Naive thymus-derived CD4-positive, alpha-beta T cell (primary cell): ENCODE results near the gene MYH11. TPM values are rescaled to one million over a fixed set of nuclear protein-coding genes. Genes with fewer than 3 reads are reported as not detected.

Experiments used
- ATAC-seq: fragments of 150-1000 bp; cut with Tn5 transposase; 2 replicates; pipeline ENCODE4 v1.10.0; 2021; ENCODE audit warnings: mild to moderate bottlenecking, moderate library complexity
- CTCF ChIA-PET: fragments of 350-600 bp; sonication (Branson Sonifier 250); formaldehyde crosslinking; loops from one replicate; lab custom pipeline; 2021; ENCODE audit warnings: antibody characterized with exemption; lab: Charles Lee
- POLR2A ChIA-PET: fragments of 350-600 bp; sonication (Branson Sonifier 250); formaldehyde crosslinking; loops from one replicate; lab custom pipeline; 2021; ENCODE audit warnings: antibody characterized with exemption, inconsistent platforms; lab: Charles Lee
- DNase-seq, 9 donors: peaks; one replicate each; pipeline versions ENCODE4 v3.0.0 to v3.0.0-alpha.2; 2020 to 2022; ENCODE audit warnings: mixed read lengths in 1 of 9
- H3K27ac ChIP-seq: one replicate; pipeline ENCODE4 v1.7.0; 2013; ENCODE audit warnings: mild to moderate bottlenecking, low read depth, low read length, moderate library complexity
- H3K27me3 ChIP-seq, 2 donors: one replicate each; pipeline ENCODE4 v1.7.0; 2013; ENCODE audit warnings: low read length in 2 of 2, mild to moderate bottlenecking in 2 of 2, moderate library complexity in 2 of 2; ENCODE audit not compliant: control insufficient read depth in 2 of 2, insufficient read depth in 2 of 2
- H3K36me3 ChIP-seq, 3 experiments: 1 replicate in 2 of 3; 2 replicates in 1 of 3; pipeline ENCODE4 v1.7.0; 2013; ENCODE audit warnings: low read length in 3 of 3, mild to moderate bottlenecking in 3 of 3, moderate library complexity in 1 of 3; ENCODE audit not compliant: insufficient read depth in 3 of 3, control insufficient read depth in 2 of 3
- H3K4me1 ChIP-seq, 2 donors: one replicate each; pipeline ENCODE4 v1.7.0; 2013; ENCODE audit warnings: low read length in 2 of 2, mild to moderate bottlenecking in 2 of 2, moderate library complexity in 1 of 2; ENCODE audit not compliant: control insufficient read depth in 2 of 2, insufficient read depth in 2 of 2
- H3K4me3 ChIP-seq: 2 replicates; pipeline ENCODE4 v1.7.0; 2013; ENCODE audit warnings: mild to moderate bottlenecking, low read length
- H3K9me3 ChIP-seq, 3 experiments: 1 replicate in 2 of 3; 2 replicates in 1 of 3; pipeline ENCODE4 v1.7.0; 2013; ENCODE audit warnings: low read length in 3 of 3; ENCODE audit not compliant: control insufficient read depth in 2 of 3
- H3K27ac Mint-ChIP-seq, 9 donors: one replicate each; pipeline ENCODE4 v1.8.0; 2020 to 2022; ENCODE audit warnings: mixed read lengths in 9 of 9, mild to moderate bottlenecking in 8 of 9, moderate library complexity in 5 of 9, inconsistent platforms in 2 of 9
- H3K27me3 Mint-ChIP-seq, 5 donors: one replicate each; pipeline ENCODE4 v1.8.0; 2021 to 2022; ENCODE audit warnings: mixed read lengths in 5 of 5, mild to moderate bottlenecking in 1 of 5
- H3K36me3 Mint-ChIP-seq, 5 donors: one replicate each; pipeline ENCODE4 v1.8.0; 2020 to 2022; ENCODE audit warnings: mixed read lengths in 5 of 5, mild to moderate bottlenecking in 3 of 5, inconsistent platforms in 1 of 5
- H3K4me1 Mint-ChIP-seq, 7 donors: one replicate each; pipeline ENCODE4 v1.8.0; 2020 to 2022; ENCODE audit warnings: mixed read lengths in 7 of 7, mild to moderate bottlenecking in 3 of 7, inconsistent platforms in 1 of 7
- H3K4me3 Mint-ChIP-seq, 10 donors: one replicate each; pipeline ENCODE4 v1.8.0; 2020 to 2022; ENCODE audit warnings: mild to moderate bottlenecking in 10 of 10, mixed read lengths in 10 of 10, moderate library complexity in 6 of 10, inconsistent platforms in 2 of 10
- H3K9me3 Mint-ChIP-seq, 11 donors: one replicate each; pipeline ENCODE4 v1.8.0; 2020 to 2022; ENCODE audit warnings: mixed read lengths in 11 of 11, mild to moderate bottlenecking in 4 of 11, inconsistent platforms in 1 of 11, moderate library complexity in 1 of 11
- intact Hi-C, 2 donors: fragments of 100-400 bp; cut with micrococcal nuclease; formaldehyde crosslinking; loops; one replicate each; pipeline ENCODE4 v1.15.1; 2023
- polyA plus RNA-seq, 2 donors: library from polyadenylated mRNA; unstranded; fragments of 300-500 nt; fragmentation: Illumina TruSeq; gene quantifications; one replicate each; pipeline ENCODE4 v1.2.3, GENCODE V29; 2021
- total RNA-seq, 6 experiments: library from RNA in 5 of 6; stranded (reverse) in 5 of 6; gene quantifications; 1 replicate in 5 of 6; 2 replicates in 1 of 6; pipeline ENCODE4 v1.2.3 and lab custom pipeline; 2021 to 2026

MYH11 gene
- total and polyA plus RNA-seq, 7 experiments from 2014 or later: 0.05 to 2.2 (median 0.39) TPM; not detected in 4

GRCh38 chr16:15779664-15780351 lies 77.0 kb downstream of the MYH11 start:
- H3K36me3 Mint-ChIP-seq: no peaks in the 10 kb centered on the region

GRCh38 chr16:15778999-15779614 lies 77.7 kb downstream of the MYH11 start:
- H3K4me1 ChIP-seq: no peaks in the 10 kb centered on the region
- POLR2A ChIA-PET: no interaction called here

More at GRCh38 chr16:15779664-15780351, 77.0 kb downstream of the MYH11 start:
- no peaks in the 10 kb centered on the region for H3K36me3 ChIP-seq
- intact Hi-C loops: no loop called here
- no peaks in the 10 kb centered on the region for H3K27me3 ChIP-seq
- CTCF ChIA-PET: no interaction called here
- ATAC-seq: no peak
- Mint-ChIP-seq H3K9me3 (no peaks in the 10 kb centered on the region), H3K4me3 (no peak overlapping the region), H3K4me1 (no peaks in the 10 kb centered on the region), H3K27me3 (peaks cover 0 to 10% (median 0%) of the 10 kb centered on the region in 5 donors), H3K27ac (no peak overlapping the region)
- H3K4me3 ChIP-seq: no peak overlapping the region
- POLR2A ChIA-PET: no interaction called here
- no peaks in the 10 kb centered on the region for H3K4me1 ChIP-seq
- H3K9me3 ChIP-seq: no peaks in the 10 kb centered on the region
- no peak for DNase-seq
- H3K27ac ChIP-seq: no peak overlapping the region

GRCh38 chr16:15778204-15778743 lies 78.6 kb downstream of the MYH11 start:
- no peaks in the 10 kb centered on the region for H3K4me1 Mint-ChIP-seq
- Histone ChIP-seq H3K9me3 (no peaks in the 10 kb centered on the region), H3K27me3 (no peaks in the 10 kb centered on the region), H3K4me1 (no peaks in the 10 kb centered on the region), H3K27ac (no peak overlapping the region), H3K4me3 (no peak overlapping the region), H3K36me3 (no peaks in the 10 kb centered on the region)
- ChIA-PET POLR2A (no interaction called here), CTCF (interaction anchor here (0.6 kb wide), 1 partner anchor 705 kb away, joined by 5 read pairs; no protein-coding TSS in a partner anchor)
- H3K4me3 Mint-ChIP-seq: no peak overlapping the region
- DNase-seq (no peak), ATAC-seq (no peak)
- H3K36me3 Mint-ChIP-seq: no peaks in the 10 kb centered on the region
- no peak overlapping the region for H3K27ac Mint-ChIP-seq
- no peaks in the 10 kb centered on the region for H3K9me3 Mint-ChIP-seq
- peaks cover 0 to 14% (median 0%) of the 10 kb centered on the region in 5 donors for H3K27me3 Mint-ChIP-seq
- intact Hi-C loops: no loop called here

More at GRCh38 chr16:15778999-15779614, 77.7 kb downstream of the MYH11 start:
- Histone ChIP-seq H3K27ac (no peak overlapping the region), H3K4me3 (no peak overlapping the region), H3K9me3 (no peaks in the 10 kb centered on the region), H3K27me3 (no peaks in the 10 kb centered on the region), H3K36me3 (no peaks in the 10 kb centered on the region)
- Mint-ChIP-seq H3K4me3 (no peak overlapping the region), H3K4me1 (no peaks in the 10 kb centered on the region), H3K36me3 (no peaks in the 10 kb centered on the region), H3K27ac (no peak overlapping the region), H3K27me3 (peaks cover 0 to 10% (median 0%) of the 10 kb centered on the region in 5 donors), H3K9me3 (no peaks in the 10 kb centered on the region)
- DNase-seq: no peak
- no peak for ATAC-seq
- intact Hi-C loops: no loop called here
- CTCF ChIA-PET: no interaction called here

- ChIA-PET POLR2A (no interaction called here), CTCF (interaction anchor here (0.6 kb wide), 1 partner anchor 704 kb away, joined by 5 read pairs; no protein-coding TSS in a partner anchor)
- intact Hi-C loops: no loop called here
- Histone ChIP-seq H3K27me3 (no peaks in the 10 kb centered on the region), H3K36me3 (no peaks in the 10 kb centered on the region), H3K9me3 (no peaks in the 10 kb centered on the region), H3K4me3 (no peak overlapping the region), H3K27ac (no peak overlapping the region), H3K4me1 (no peaks in the 10 kb centered on the region)
- no peak for ATAC-seq
- H3K4me3 Mint-ChIP-seq: no peak overlapping the region
- no peaks in the 10 kb centered on the region for H3K4me1 Mint-ChIP-seq
- no peaks in the 10 kb centered on the region for H3K36me3 Mint-ChIP-seq
- H3K27me3 Mint-ChIP-seq: peaks cover 0 to 14% (median 0%) of the 10 kb centered on the region in 5 donors
- no peak overlapping the region for H3K27ac Mint-ChIP-seq
- H3K9me3 Mint-ChIP-seq: no peaks in the 10 kb centered on the region
- no peak for DNase-seq
These were observed 79.2 kb downstream of the MYH11 start for GRCh38 chr16:15777533-15778203.

GRCh38 chr16:15776572-15776971 lies 80.3 kb downstream of the MYH11 start:
- H3K9me3 ChIP-seq: no peaks in the 10 kb centered on the region
- ChIA-PET CTCF (no interaction called here), POLR2A (no interaction called here)
- no peak overlapping the region for H3K27ac ChIP-seq
- no peak overlapping the region for H3K4me3 ChIP-seq
- H3K36me3 Mint-ChIP-seq: no peaks in the 10 kb centered on the region
- intact Hi-C loops: no loop called here
- DNase-seq: no peak
- H3K4me1 Mint-ChIP-seq: no peaks in the 10 kb centered on the region
- no peaks in the 10 kb centered on the region for H3K36me3 ChIP-seq
- H3K9me3 Mint-ChIP-seq: no peaks in the 10 kb centered on the region
- no peaks in the 10 kb centered on the region for H3K27me3 ChIP-seq
- peaks cover 0 to 14% (median 0%) of the 10 kb centered on the region in 5 donors for H3K27me3 Mint-ChIP-seq
- no peak for ATAC-seq
- no peak overlapping the region for H3K4me3 Mint-ChIP-seq
- peak overlapping the region in 1 of 9 donors; percentile 4 for H3K27ac Mint-ChIP-seq
- no peaks in the 10 kb centered on the region for H3K4me1 ChIP-seq

- ChIA-PET POLR2A (no interaction called here), CTCF (no interaction called here)
- Histone ChIP-seq H3K27me3 (no peaks in the 10 kb centered on the region), H3K4me1 (no peaks in the 10 kb centered on the region), H3K27ac (no peak overlapping the region), H3K36me3 (no peaks in the 10 kb centered on the region), H3K4me3 (no peak overlapping the region), H3K9me3 (no peaks in the 10 kb centered on the region)
- H3K4me3 Mint-ChIP-seq: no peak overlapping the region
- no peaks in the 10 kb centered on the region for H3K9me3 Mint-ChIP-seq
- no peaks in the 10 kb centered on the region for H3K4me1 Mint-ChIP-seq
- no peak overlapping the region for H3K27ac Mint-ChIP-seq
- H3K36me3 Mint-ChIP-seq: no peaks in the 10 kb centered on the region
- H3K27me3 Mint-ChIP-seq: peaks cover 0 to 14% (median 0%) of the 10 kb centered on the region in 5 donors
- intact Hi-C loops: no loop called here
- DNase-seq: no peak
- no peak for ATAC-seq
These were observed 81.0 kb downstream of the MYH11 start for GRCh38 chr16:15775663-15776304.
